ENCODE results near the gene GAD1. TPM values are rescaled to one million over a fixed set of nuclear protein-coding genes. Genes with fewer than 3 reads are reported as not detected.

The GAD1 gene
- total RNA-seq, 1 donor from 2014 or later: 1.1 TPM

DNA sequence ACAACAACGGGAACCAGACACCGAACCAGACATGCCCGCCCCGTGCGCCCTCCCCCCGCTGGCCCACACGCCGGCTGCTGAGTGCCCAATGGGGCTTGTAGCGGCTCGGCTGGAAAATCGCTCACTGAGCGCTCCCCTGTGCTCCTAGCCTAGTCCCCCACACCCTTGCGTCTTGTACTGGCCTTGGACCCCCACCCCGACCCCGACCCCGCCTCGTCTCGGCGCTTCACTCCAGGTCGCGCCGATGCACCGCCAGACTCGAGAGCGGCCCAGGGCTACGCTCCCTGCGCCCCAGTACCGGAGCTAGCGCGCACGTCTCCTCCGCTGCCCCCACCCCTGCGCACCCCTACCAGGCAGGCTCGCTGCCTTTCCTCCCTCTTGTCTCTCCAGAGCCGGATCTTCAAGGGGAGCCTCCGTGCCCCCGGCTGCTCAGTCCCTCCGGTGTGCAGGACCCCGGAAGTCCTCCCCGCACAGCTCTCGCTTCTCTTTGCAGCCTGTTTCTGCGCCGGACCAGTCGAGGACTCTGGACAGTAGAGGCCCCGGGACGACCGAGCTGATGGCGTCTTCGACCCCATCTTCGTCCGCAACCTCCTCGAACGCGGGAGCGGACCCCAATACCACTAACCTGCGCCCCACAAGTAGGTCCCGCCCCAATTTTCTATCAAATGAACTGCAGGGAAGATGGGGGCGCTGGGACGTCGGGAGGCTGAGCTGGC is 1.5 kb downstream of the GAD1 start:
- ATAC-seq: no peak

DNA sequence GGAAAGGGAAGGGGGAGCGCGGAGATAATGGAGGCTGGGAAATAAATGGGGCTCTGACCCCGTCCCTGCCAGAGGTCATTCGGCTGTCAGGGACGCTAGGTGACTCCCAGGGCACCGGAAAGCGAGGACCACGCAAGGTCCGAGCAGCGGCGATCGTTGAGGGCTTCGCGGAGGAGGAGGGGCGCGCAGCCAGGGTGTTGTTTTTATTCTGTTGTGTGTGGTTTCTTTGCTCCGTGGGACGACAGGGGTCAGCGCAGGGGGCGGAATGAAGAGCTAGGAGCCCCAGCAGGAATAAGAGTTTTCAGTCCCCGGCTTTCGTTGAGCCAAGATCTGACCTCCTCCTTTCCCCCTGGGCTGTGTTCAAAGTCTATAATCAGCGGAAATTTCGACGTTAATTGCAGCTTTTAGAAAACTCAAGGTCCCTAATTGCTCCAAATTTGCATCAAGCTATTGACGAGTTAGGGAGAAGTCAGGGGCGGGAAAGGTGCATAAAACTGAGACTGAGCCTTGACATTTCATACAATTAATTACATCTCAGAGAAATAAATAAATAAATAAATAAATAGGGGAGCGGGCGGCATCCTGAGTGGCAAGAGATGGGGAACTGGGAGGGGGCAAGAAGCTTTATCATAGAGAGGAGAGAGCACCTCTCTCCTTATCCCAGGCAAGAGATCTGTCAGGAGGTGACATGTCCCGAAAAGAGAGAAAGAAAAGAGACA is 2.2 kb downstream of the GAD1 start:
- ATAC-seq: no peak

DNA sequence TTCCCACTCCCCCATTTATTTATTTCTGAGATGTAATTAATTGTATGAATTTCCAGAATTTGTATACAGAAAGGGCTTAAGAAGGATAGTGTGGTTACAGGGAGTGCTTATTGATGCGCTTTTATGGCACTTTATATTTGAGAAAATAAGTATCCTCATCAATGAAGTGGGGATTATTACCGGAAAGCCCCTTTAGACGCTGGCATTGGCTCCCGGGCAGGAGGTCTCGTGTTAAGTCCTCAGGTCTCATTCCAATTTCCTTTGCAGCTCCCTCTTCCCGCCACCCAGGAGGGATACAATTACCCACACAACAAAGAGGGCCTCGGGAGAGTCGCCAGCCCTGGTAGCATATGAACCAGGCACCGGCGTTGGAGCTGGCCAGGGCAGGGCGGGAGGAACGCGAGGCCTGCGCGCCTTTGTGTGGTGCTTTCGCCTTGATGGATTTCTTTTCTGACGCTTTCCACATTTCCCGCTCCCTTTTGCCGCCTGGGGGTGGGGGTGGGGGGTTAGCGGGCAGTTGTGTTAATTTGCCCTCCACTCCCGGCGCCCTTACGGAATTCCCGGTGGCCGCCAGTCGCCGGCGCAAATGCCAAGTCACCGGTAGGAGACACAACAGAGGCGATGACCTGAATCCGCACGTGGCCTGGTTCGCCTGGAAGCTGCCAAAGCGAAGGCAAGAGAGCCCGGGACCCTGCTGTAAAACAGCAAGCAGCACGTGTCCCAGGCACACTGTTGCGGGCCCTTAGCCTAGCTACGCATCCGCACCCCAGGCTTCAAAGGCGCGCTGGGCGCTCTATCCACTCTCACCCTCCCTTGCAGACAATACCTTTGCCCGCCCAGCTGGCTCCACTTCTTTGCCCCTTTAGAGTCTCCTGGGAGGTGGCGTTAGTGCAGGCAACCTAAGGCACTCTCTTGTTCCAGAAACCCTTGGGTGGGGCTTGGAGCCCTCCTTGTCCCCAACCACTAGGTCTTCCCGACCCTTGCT is 3.3 kb downstream of the GAD1 start:
- ATAC-seq: no peak

- no peak for ATAC-seq
Measured at GRCh38 chr2:170820757-170821530, 4.3 kb downstream of the GAD1 start.

- no peak for ATAC-seq
Measured at GRCh38 chr2:170821531-170822289, 5.0 kb downstream of the GAD1 start.

DNA sequence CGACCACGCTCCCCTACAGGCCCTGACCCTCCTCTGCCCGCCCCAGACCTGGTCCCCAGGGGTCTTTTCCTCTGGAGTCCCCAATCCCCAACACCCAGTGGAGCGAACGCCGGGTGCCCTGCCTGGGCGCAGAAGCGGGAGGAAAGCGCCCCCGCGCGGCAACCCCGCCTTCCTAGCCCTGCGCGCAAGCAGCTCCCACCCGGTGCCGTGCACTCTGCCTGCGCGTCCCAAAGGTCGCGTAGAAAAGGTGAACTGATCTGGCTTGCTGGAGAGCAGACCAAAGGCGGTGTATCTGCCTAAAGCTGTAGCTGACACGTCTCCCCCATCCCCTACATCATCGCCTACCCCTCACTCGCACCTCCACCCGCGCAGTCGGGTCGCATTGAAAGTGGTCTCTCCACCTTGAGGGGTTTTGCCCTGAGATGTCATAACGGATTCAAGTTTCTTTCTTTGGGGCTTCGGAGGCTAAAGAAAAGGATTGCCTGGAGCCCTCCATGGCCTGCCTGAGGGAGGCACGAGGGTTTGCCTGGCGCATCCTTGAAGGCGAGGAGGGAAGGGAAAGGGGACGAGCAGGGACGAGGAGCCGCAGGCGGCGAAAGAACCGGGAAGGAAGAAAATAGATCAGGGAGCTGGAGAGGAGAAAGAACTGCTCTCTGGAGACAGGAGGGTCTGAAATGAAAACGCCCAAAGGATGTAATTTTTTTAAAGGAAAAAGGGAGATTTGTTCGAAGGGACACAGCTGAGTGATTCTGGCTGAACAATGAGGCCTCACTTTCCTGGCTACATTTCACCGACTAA is 5.8 kb downstream of the GAD1 start:
- no peak for ATAC-seq

GRCh38 chr2:170823088-170823897 is 6.6 kb downstream of the GAD1 start:
- ATAC-seq: no peak

- no peak for ATAC-seq
Measured at GRCh38 chr2:170823898-170824215, 7.2 kb downstream of the GAD1 start.

DNA sequence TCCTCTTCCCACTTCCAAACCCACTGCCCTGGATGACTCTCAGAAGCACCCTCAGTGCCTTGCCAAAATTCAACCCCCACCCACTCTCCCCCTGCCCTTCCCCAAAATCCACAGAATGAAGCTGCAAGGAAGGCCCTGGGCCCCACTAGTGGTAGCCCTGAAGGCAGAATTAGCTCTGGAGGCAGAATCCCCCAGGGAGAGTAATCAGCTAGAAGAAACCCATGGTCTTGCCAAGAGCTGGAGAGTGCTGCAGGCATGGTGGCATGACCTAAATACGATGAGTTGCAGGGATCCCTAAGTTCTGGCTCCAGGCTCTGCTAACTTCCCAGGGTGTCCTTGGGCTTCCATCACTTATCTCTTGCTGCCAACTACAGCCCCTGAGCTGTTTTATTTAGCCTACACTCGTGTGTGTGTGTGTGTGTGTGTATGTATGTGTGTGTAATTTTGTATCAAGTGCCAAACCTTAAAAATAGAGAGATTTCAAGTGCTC is 7.9 kb downstream of the GAD1 start:
- no peak for ATAC-seq

GRCh38 chr2:170827841-170828532 is 11.3 kb downstream of the GAD1 start:
- no peak for ATAC-seq

DNA sequence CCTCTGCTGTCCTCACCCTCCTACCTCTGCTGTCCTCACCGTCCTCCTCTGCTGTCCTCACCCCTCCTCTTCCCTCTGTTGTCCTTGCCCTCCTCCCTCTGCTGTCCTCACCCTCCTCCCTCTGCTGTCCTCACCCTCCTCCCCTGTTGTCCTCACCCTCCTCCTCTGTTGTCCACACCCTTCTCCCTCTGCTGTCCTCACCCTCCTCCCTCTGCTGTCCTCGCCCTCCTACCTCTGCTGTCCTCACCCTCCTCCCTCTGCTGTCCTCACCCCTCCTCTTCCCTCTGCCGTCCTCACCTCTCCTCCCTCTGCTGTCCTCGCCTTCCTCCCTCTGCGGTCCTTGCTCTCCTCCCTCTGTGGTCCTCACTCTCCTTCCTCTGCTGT is 11.8 kb downstream of the GAD1 start:
- ATAC-seq: no peak

DNA sequence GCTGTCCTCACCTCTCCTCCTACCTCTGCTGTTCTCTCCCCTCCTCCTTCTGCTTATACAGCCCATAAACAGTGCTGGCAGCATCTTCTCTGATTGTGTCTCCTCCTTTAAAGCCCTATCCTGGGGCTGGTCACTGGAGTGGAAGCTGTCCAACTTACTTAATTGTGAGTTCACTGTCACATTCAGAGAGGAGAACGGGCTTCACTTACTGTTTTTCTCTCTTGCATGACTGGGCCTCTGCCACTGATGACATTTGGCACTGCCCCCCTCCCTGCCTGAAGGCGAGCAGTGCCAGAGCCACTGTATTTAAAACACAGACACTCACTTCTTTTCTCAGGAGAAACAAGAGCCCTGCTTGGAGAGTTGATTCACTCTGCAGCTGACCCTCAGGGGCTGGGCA is 12.3 kb downstream of the GAD1 start:
- no peak for ATAC-seq

DNA sequence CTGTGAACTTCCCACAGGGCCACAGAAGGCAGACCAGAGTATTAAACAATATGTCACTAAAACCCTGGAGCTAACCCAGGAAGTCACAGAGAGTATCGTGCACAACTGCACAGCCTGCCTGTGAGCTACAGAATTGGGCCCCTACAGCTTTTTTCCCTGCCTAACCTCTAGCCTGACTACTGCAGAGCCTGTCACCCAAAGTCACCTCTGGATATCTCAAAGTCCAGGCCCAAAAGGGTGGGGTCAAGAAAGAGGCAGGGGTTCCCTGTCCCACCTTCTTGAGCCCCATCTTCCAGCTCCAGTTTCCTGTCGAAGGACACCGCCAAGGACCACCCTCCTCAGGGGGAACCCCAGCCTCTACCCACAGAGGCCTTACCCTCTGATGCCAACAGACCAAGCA is 13.5 kb downstream of the GAD1 start:
- no peak for ATAC-seq

- no peak for ATAC-seq
Measured at GRCh38 chr2:170831115-170831514, 14.4 kb downstream of the GAD1 start.

DNA sequence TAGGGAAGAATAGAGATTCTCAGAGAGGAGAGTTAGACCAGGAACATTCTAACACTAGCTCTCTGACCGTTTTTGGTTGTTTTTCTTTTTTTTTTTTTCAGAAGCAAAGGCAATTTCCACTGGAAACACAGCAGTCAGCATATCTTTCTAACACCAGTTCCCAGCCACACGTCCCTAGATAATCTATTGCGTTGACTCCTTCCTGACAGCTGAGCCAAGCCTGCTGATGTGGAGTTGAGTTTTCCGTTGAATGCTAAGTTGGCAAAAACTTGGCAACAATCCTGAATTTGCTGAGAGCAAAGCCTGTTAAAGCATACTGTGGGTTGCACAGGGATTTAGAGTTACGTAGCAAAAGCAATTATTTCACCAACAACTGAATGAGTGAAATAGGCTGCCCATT is 19.3 kb downstream of the GAD1 start:
- no peak for ATAC-seq

DNA sequence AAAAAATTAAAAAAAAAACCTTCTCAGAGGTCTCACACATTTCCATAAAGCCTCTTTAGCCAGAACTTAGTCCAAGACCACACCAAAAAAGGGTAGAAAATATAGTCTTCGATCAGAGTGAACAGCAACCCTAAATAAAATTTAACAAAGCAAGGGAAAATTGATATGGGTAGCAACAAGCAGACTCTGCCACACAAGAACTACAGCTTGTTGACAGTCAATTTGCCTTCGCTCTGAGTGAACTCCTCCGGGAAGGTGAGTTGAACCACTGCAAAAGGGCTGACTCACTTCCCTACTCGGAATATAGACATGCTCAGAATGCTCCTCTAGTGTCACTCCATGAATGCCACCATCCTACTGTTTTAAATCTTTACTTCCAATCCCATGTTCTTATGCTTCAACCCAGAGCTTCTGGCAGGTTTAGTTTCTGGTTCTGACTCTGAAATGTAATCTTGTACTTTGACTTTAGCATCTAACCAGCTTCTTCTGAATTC is 24.1 kb downstream of the GAD1 start:
- no peak for ATAC-seq

DNA sequence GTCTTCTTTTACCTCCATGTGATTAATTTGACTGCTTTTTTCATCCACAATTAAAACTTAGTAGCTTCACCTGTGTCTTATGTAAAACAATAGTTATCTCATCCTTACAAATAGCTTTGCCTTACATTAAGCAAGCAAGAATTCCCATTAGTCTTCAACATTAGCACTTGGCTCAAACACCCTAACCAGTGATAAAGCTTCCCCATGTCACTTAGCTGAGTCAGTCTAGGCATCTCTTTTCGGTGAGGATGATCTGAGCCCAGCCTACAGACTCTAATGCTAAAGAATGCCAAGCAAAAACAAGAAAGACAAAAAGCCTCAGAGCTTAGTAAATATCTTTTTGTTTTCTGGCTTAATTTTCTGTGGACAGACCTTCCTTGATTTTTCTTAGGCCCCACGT is 26.1 kb downstream of the GAD1 start:
- ATAC-seq: no peak

DNA sequence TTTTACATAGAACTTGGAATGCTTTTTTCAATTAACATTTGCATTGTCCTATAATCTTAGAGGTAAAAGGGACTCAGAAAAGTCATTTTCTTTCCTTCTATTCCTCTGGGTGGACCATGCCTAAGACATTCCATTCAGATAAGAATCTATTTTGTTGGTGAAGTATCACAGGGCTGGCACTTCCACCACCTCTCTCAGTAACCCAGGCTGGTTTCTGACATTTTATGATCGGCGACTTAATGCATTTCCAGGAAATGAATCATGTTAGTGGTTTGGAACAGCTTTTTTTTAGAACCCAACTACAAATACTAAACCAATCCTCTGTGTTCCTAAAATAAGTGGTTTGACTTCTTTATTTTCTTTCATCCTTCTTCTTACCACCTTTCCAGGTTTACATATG is 27.0 kb downstream of the GAD1 start:
- ATAC-seq: no peak

- no peak for ATAC-seq
Measured at GRCh38 chr2:170845343-170845742, 28.7 kb downstream of the GAD1 start.
